ENCODE measurements around the gene CCDC201. TPM values are rescaled to one million over a fixed set of nuclear protein-coding genes. Genes with fewer than 3 reads are reported as not detected.
"Not testable (repeated sequence)": the region's sequence is repeated elsewhere in the genome, so short reads cannot be mapped to it uniquely, and the experiment has no call there.

Gene CCDC201
- total and polyA plus RNA-seq, 7 experiments from 2014 or later = not detected

- Histone ChIP-seq H3K27me3 (ENCODE audit: control insufficient read depth in 2 of 2, insufficient read depth in 2 of 2, low read length in 2 of 2) (no peaks in the 10 kb centered on the region), H3K4me1 (ENCODE audit: control insufficient read depth in 2 of 2, insufficient read depth in 2 of 2, low read length in 2 of 2) (no peaks in the 10 kb centered on the region), H3K4me3 (ENCODE audit: low read length) (no peak overlapping the region), H3K9me3 (ENCODE audit: control insufficient read depth in 2 of 3, low read length in 3 of 3) (no peaks in the 10 kb centered on the region), H3K36me3 (ENCODE audit: control insufficient read depth in 2 of 3, insufficient read depth in 3 of 3, low read length in 3 of 3) (no peaks in the 10 kb centered on the region), H3K27ac (ENCODE audit: low read depth, low read length) (no peak overlapping the region)
- H3K4me3 Mint-ChIP-seq = no peak overlapping the region
- H3K36me3 Mint-ChIP-seq = no peaks in the 10 kb centered on the region
- intact Hi-C loops (cut with micrococcal nuclease) = no loop called here
- peaks cover 5 to 27% (median 11%) of the 10 kb centered on the region in 5 donors for H3K27me3 Mint-ChIP-seq
- POLR2A ChIA-PET = no interaction called here
- CTCF ChIA-PET = no interaction called here
- peaks cover 0 to 4% (median 0%) of the 10 kb centered on the region in 11 donors for H3K9me3 Mint-ChIP-seq
- no peaks in the 10 kb centered on the region for H3K4me1 Mint-ChIP-seq
- DNase-seq (no peak), ATAC-seq (no peak)
- H3K27ac Mint-ChIP-seq = no peak overlapping the region
Measured at GRCh38 chr7:45867471-45867870, 5.4 kb downstream of the CCDC201 start.

- DNase-seq (no peak), ATAC-seq (no peak)
- POLR2A ChIA-PET = no interaction called here
- Histone ChIP-seq H3K27me3 (ENCODE audit: control insufficient read depth in 2 of 2, insufficient read depth in 2 of 2, low read length in 2 of 2) (no peaks in the 10 kb centered on the region), H3K36me3 (ENCODE audit: control insufficient read depth in 2 of 3, insufficient read depth in 3 of 3, low read length in 3 of 3) (no peaks in the 10 kb centered on the region), H3K4me1 (ENCODE audit: control insufficient read depth in 2 of 2, insufficient read depth in 2 of 2, low read length in 2 of 2) (no peaks in the 10 kb centered on the region), H3K27ac (ENCODE audit: low read depth, low read length) (no peak overlapping the region), H3K9me3 (ENCODE audit: control insufficient read depth in 2 of 3, low read length in 3 of 3) (no peaks in the 10 kb centered on the region), H3K4me3 (ENCODE audit: low read length) (no peak overlapping the region)
- intact Hi-C loops (cut with micrococcal nuclease) = no loop called here
- CTCF ChIA-PET = interaction anchor here (0.6 kb wide), 1 partner anchor 252 kb away, joined by 3 read pairs; no protein-coding TSS in a partner anchor
- H3K36me3 Mint-ChIP-seq = no peaks in the 10 kb centered on the region
- peaks cover 5 to 39% (median 11%) of the 10 kb centered on the region in 5 donors for H3K27me3 Mint-ChIP-seq
- H3K4me1 Mint-ChIP-seq = no peaks in the 10 kb centered on the region
- no peak overlapping the region for H3K4me3 Mint-ChIP-seq
- peaks cover 0 to 4% (median 0%) of the 10 kb centered on the region in 11 donors for H3K9me3 Mint-ChIP-seq
- no peak overlapping the region for H3K27ac Mint-ChIP-seq
Measured at GRCh38 chr7:45865594-45866410, 7.1 kb downstream of the CCDC201 start.

- Mint-ChIP-seq H3K4me1 (no peaks in the 10 kb centered on the region), H3K27ac (no peak overlapping the region), H3K9me3 (peaks cover 0 to 4% (median 0%) of the 10 kb centered on the region in 11 donors), H3K27me3 (peaks cover 0 to 39% (median 17%) of the 10 kb centered on the region in 5 donors), H3K36me3 (no peaks in the 10 kb centered on the region), H3K4me3 (no peak overlapping the region)
- DNase-seq (no peak), ATAC-seq (no peak)
- CTCF ChIA-PET = no interaction called here
- Histone ChIP-seq H3K27me3 (ENCODE audit: control insufficient read depth in 2 of 2, insufficient read depth in 2 of 2, low read length in 2 of 2) (no peaks in the 10 kb centered on the region), H3K9me3 (ENCODE audit: control insufficient read depth in 2 of 3, low read length in 3 of 3) (no peaks in the 10 kb centered on the region), H3K4me1 (ENCODE audit: control insufficient read depth in 2 of 2, insufficient read depth in 2 of 2, low read length in 2 of 2) (no peaks in the 10 kb centered on the region), H3K36me3 (ENCODE audit: control insufficient read depth in 2 of 3, insufficient read depth in 3 of 3, low read length in 3 of 3) (no peaks in the 10 kb centered on the region), H3K4me3 (ENCODE audit: low read length) (no peak overlapping the region), H3K27ac (ENCODE audit: low read depth, low read length) (no peak overlapping the region)
- intact Hi-C loops (cut with micrococcal nuclease) = no loop called here
- POLR2A ChIA-PET = no interaction called here
Measured at GRCh38 chr7:45863715-45864114, 9.2 kb downstream of the CCDC201 start.

GRCh38 chr7:45856888-45857287 lies 16.0 kb downstream of the CCDC201 start:
- DNase-seq; CTCF ChIA-PET; H3K4me3 Mint-ChIP-seq; H3K4me1 ChIP-seq (ENCODE audit: control insufficient read depth in 2 of 2, insufficient read depth in 2 of 2, low read length in 2 of 2); H3K9me3 Mint-ChIP-seq; H3K4me3 ChIP-seq (ENCODE audit: low read length); ATAC-seq; POLR2A ChIA-PET; H3K9me3 ChIP-seq (ENCODE audit: control insufficient read depth in 2 of 3, low read length in 3 of 3); intact Hi-C loops (cut with micrococcal nuclease); H3K27ac Mint-ChIP-seq; H3K36me3 ChIP-seq (ENCODE audit: control insufficient read depth in 2 of 3, insufficient read depth in 3 of 3, low read length in 3 of 3); H3K27me3 ChIP-seq (ENCODE audit: control insufficient read depth in 2 of 2, insufficient read depth in 2 of 2, low read length in 2 of 2); H3K27ac ChIP-seq (ENCODE audit: low read depth, low read length); H3K36me3 Mint-ChIP-seq; H3K4me1 Mint-ChIP-seq: not testable (repeated sequence)
- H3K27me3 Mint-ChIP-seq = peaks cover 3 to 36% (median 19%) of the 10 kb centered on the region in 5 donors

GRCh38 chr7:45855680-45856079 lies 17.2 kb downstream of the CCDC201 start:
- CTCF ChIA-PET; H3K4me1 Mint-ChIP-seq; H3K27ac ChIP-seq (ENCODE audit: low read depth, low read length); H3K4me3 ChIP-seq (ENCODE audit: low read length); intact Hi-C loops (cut with micrococcal nuclease); H3K36me3 ChIP-seq (ENCODE audit: control insufficient read depth in 2 of 3, insufficient read depth in 3 of 3, low read length in 3 of 3); H3K9me3 Mint-ChIP-seq; H3K4me1 ChIP-seq (ENCODE audit: control insufficient read depth in 2 of 2, insufficient read depth in 2 of 2, low read length in 2 of 2); H3K27me3 ChIP-seq (ENCODE audit: control insufficient read depth in 2 of 2, insufficient read depth in 2 of 2, low read length in 2 of 2); H3K27ac Mint-ChIP-seq; ATAC-seq; H3K9me3 ChIP-seq (ENCODE audit: control insufficient read depth in 2 of 3, low read length in 3 of 3); DNase-seq; H3K36me3 Mint-ChIP-seq; POLR2A ChIA-PET; H3K4me3 Mint-ChIP-seq: not testable (repeated sequence)
- peaks cover 3 to 36% (median 20%) of the 10 kb centered on the region in 5 donors for H3K27me3 Mint-ChIP-seq

GRCh38 chr7:45853491-45853890 lies 19.4 kb downstream of the CCDC201 start:
- peaks cover 3 to 31% (median 14%) of the 10 kb centered on the region in 5 donors for H3K27me3 Mint-ChIP-seq
- H3K36me3 ChIP-seq (ENCODE audit: control insufficient read depth in 2 of 3, insufficient read depth in 3 of 3, low read length in 3 of 3); H3K36me3 Mint-ChIP-seq; H3K9me3 Mint-ChIP-seq; H3K27ac Mint-ChIP-seq; POLR2A ChIA-PET; CTCF ChIA-PET; H3K4me3 ChIP-seq (ENCODE audit: low read length); H3K4me1 Mint-ChIP-seq; DNase-seq; H3K27ac ChIP-seq (ENCODE audit: low read depth, low read length); H3K4me1 ChIP-seq (ENCODE audit: control insufficient read depth in 2 of 2, insufficient read depth in 2 of 2, low read length in 2 of 2); H3K9me3 ChIP-seq (ENCODE audit: control insufficient read depth in 2 of 3, low read length in 3 of 3); H3K27me3 ChIP-seq (ENCODE audit: control insufficient read depth in 2 of 2, insufficient read depth in 2 of 2, low read length in 2 of 2); ATAC-seq; H3K4me3 Mint-ChIP-seq: not testable (repeated sequence)
- intact Hi-C loops (cut with micrococcal nuclease) = loop anchor here in 1 of 2 donors (5.0 kb wide), 1 partner anchor 96 kb away; no protein-coding TSS in a partner anchor

- H3K27ac Mint-ChIP-seq = peak overlapping the region in 2 of 9 donors; percentile 32 to 38
- DNase-seq; H3K4me3 ChIP-seq (ENCODE audit: low read length); ATAC-seq; CTCF ChIA-PET; H3K4me1 Mint-ChIP-seq; H3K4me1 ChIP-seq (ENCODE audit: control insufficient read depth in 2 of 2, insufficient read depth in 2 of 2, low read length in 2 of 2); POLR2A ChIA-PET; H3K9me3 Mint-ChIP-seq; H3K27ac ChIP-seq (ENCODE audit: low read depth, low read length); H3K9me3 ChIP-seq (ENCODE audit: control insufficient read depth in 2 of 3, low read length in 3 of 3); H3K27me3 ChIP-seq (ENCODE audit: control insufficient read depth in 2 of 2, insufficient read depth in 2 of 2, low read length in 2 of 2); H3K36me3 ChIP-seq (ENCODE audit: control insufficient read depth in 2 of 3, insufficient read depth in 3 of 3, low read length in 3 of 3); H3K4me3 Mint-ChIP-seq; H3K36me3 Mint-ChIP-seq: not testable (repeated sequence)
- H3K27me3 Mint-ChIP-seq = peaks cover 3 to 27% (median 14%) of the 10 kb centered on the region in 5 donors
- intact Hi-C loops (cut with micrococcal nuclease) = loop anchor here in 1 of 2 donors (5.0 kb wide), 1 partner anchor 96 kb away; no protein-coding TSS in a partner anchor
Measured at GRCh38 chr7:45852984-45853383, 19.9 kb downstream of the CCDC201 start.
